ENCODE measurements around the gene C6orf15.

Gene C6orf15

DNA sequence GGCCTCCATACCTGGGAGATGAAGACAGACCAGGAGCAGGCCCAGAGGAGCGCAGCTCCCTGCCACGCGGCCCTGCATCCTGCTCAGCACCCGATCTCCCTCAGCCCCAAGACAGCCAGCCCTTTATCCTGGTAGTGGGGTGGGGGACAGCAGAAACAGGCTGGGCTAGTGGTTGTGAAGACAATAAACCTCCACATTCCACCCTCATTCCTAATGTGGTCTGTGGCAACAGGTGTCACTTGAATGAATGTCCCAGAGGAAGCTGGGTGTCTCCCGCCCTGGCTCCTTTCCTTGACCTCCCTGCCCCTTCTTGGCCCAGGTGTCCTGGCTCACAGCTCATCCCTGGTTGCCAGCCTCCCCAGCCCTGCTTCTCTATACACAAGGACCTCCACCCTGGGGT lies at the start of gene C6orf15:
TSS of gene C6orf15 (minus strand) at position 98 of the 400 bp plus-strand sequence. CDS start at position 78, 20 bp downstream.
- no peak for DNase-seq

- no peak for DNase-seq
Observed at GRCh38 chr6:31161216-31162126, 49.1 kb upstream of the C6orf15 start.

DNA sequence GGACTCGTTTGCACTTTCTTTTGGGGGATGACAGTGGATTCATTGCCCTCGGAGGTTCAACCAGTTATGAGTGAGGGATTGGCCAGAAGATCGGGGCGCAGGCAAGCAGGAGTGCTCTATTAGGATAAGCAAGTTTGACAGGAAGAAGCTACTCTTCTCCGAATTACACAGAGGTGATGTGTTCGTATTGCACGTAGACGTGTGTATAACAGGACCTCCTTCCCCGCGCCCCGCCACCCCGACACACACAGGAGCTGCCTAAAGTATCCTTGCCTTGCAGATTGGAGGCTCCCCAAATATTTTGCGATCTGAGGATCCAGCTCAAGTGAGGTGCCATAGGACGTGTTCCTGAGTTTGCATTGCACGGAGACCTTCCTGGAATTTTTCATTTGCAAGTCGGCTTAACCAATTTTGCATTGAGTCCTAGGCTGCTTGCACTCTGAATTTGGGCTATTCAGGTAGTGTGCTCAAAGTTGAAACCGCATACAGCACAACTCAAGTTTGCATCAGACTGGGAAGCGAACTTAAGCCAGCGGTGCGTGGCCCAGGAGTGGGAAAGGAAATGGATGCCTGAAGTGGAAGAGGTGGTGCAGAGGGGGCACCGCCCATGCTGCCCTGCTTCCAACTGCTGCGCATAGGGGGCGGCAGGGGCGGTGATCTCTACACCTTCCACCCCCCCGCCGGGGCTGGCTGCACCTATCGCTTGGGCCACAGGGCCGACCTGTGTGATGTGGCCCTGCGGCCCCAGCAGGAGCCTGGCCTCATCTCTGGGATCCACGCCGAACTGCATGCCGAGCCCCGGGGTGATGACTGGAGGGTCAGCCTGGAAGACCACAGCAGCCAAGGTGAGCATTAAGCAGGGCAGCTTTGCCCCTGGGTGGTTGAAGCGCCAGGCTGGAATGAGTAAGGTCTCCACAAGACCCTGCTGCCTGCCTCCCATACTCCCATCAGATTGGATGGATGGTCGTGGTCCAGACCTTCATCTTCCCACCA lies 46.8 kb upstream of the C6orf15 start:
- DNase-seq: peak; percentile 50

GRCh38 chr6:31158140-31158862 lies 45.9 kb upstream of the C6orf15 start, which contains the start of gene TCF19:
TSS of gene TCF19 (plus strand) at chr6:31158589. CDS start at chr6:31159470, 881 bp downstream.
- peak; percentile 100 for DNase-seq

DNA sequence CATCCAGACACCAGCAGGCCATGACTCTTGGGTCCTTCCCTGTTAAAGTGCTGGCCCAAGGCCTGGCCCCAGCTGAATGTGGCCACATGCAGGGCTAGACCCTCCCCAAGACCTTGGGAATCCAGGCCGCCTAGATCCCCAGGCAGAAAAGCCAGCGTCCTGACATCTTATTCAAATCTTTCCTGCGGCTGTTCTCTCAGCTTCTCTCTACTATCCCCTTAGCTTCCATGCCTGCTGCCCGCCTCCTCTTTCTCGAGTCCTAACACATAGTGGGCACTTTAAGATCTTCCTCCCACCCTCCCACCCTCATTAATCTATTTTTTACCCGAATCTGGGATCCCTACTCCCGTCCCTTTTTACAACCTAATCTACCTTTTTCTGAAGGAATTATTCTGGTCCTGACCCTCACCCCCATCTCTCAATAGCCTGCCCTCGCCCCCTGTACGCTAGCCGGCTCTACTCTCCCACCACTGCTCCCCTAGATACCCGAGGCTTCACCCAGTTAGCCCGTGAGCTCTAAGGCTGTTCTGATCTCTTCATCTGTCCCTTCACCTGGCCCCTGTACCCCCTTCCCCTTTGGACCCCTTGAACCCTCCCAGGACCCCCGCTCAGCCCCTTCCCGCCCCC lies 45.3 kb upstream of the C6orf15 start, which contains the start of gene CCHCR1:
TSS of gene CCHCR1 (minus strand) at position 290 of the 627 bp plus-strand sequence. CDS start at position 88, 202 bp downstream.
- no peak for DNase-seq

- no peak for DNase-seq
Observed at GRCh38 chr6:31156641-31157040, 44.3 kb upstream of the C6orf15 start.

GRCh38 chr6:31154436-31154835 lies 42.1 kb upstream of the C6orf15 start:
- DNase-seq: no peak

DNA sequence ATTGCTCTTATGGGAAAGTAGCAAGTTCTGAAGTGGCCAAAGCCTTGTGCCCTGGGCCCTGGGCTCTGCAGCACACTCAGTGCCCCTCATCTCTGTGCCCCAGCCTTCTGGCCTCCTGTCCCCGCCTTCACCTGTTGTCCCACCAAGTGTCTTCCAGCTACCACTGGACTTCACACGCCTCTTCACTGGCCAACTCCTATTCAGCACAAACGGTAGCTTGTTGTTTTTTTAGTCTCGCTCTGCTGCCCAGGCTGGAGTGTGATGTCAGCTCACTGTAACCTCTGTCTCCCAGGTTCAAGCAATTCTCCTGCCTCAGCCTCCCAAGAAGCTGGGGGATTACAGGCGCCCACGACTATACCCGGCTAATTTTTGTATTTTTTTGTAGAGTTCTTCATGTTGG lies 40.4 kb upstream of the C6orf15 start:
- DNase-seq: no peak

- no peak for DNase-seq
Observed at GRCh38 chr6:31149827-31150447, 37.6 kb upstream of the C6orf15 start.

DNA sequence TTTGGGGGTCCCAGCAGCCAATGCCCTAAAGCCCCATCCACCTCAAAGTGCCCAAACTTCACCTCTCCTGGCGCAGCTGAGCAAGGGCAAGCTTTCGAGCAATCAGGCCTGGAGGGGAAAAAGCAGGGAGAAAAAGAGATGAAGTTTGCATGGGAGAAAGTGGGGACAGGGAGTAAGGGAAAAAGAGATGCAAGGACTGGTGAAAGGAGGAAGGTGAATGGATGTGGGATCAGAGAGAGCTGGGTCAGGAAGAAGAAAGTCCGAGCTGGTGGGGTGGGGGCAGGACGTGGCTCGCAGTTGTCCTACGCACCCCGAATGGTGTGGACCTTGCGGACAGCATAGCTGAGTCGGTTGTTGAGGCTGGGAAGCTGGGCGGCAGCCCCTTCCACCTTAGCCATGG lies 33.0 kb upstream of the C6orf15 start:
- no peak for DNase-seq

- DNase-seq: no peak
Observed at GRCh38 chr6:31144970-31145340, 32.6 kb upstream of the C6orf15 start.

GRCh38 chr6:31144296-31144969 lies 32.1 kb upstream of the C6orf15 start:
- DNase-seq: no peak

- peak; percentile 91 for DNase-seq
Observed at GRCh38 chr6:31143148-31143547, 30.8 kb upstream of the C6orf15 start.

- DNase-seq: no peak
Observed at GRCh38 chr6:31142361-31142761, 30.0 kb upstream of the C6orf15 start.

- no peak for DNase-seq
Observed at GRCh38 chr6:31140643-31141042, 28.3 kb upstream of the C6orf15 start.

DNA sequence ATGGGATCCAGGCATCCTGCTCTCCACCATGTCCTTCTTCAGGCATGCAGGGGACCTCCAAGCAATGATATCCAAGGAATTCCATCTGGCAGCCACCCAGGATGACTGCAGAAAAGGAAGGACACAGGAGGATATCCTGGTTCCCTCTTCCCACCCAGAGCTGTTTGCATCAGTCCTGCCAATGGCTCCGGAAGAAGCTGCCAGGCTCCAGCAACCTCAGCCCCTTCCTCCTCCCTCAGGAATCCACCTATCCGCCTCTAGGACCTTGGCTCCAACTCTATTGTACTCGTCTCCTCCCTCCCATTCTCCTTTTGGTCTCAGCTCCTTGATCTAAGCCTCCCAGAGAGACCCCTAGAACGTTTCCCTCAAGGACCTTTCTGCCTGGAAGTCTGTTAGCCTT lies 27.2 kb upstream of the C6orf15 start:
- peak; percentile 78 for DNase-seq

DNA sequence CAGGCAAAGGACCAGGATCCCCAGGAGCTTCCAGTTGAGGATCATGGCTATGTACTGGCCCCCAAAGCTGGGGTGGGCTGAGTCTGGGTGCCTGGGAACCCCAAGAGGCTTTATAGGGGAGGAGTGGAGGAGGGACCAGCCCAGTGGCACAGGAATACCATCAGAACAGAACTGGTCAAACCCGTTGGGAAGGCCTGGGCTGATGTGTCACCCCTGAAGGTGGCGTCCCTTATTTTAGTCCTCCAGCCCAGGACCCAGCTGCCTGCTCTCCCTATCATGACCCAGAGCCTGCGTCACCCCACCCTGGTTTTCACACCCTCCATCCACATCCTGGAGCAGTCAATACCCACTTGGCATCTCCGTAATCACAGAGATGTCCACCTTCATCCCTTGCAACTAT lies 26.6 kb upstream of the C6orf15 start, which contains the start of gene PSORS1C2:
TSS of gene PSORS1C2 (minus strand) at position 85 of the 400 bp plus-strand sequence. CDS start at position 45, 40 bp downstream.
- no peak for DNase-seq

- DNase-seq: no peak
Observed at GRCh38 chr6:31135710-31136109, 23.3 kb upstream of the C6orf15 start.

DNA sequence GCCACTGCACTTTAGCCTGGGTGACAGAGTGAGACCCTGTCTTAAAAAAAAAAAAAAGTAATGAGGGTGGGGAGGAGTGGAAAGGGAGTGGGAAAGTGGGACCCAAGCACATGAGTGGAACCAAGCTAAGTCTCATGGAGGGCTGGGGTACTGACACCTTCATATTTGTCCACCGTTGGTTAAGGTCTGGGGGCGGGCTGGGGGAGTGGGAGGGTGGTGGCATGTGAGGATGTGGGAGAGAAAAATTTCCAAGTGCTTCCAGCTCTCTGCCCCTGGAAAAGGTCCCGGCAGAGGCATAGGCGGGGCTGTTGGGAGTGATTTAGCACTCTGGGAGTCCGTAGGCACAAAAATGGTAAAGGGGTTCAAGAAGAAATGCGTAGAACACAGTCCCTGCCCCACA lies 20.4 kb upstream of the C6orf15 start:
- no peak for DNase-seq

- DNase-seq: no peak
Observed at GRCh38 chr6:31131595-31131994, 19.2 kb upstream of the C6orf15 start.

DNA sequence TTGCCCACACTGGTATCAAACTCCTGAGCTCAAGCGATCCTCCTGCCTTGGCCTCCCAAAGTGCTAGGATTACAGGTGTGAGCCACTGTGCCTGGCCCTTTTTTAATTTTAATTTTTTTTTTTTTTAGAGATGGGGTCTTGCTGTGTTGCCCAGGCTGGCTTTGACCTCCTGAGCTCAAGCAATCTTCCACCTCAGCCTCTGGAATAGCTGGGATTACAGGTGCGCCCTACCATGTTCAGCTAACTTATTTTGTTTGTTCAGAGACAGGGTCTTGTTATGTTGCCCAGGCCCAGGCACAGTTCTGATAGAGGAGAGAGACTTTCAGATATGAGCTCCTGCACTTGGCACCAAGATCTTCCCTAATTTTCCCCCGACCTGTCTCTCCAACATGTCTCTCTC lies 18.4 kb upstream of the C6orf15 start:
- DNase-seq: no peak
